ENCODE measurements around the gene SUFU. TPM values are rescaled to one million over a fixed set of nuclear protein-coding genes. Genes with fewer than 3 reads are reported as not detected.
A peak's percentile ranks its signal among the peaks of the same experiment; 100 is the strongest.

SUFU gene
- total and polyA plus RNA-seq, 2 of the 8 experiments (the other 6 are each of a cell fraction or from before 2014, with no cell fraction given): 7.0 to 10.8 TPM

DNA sequence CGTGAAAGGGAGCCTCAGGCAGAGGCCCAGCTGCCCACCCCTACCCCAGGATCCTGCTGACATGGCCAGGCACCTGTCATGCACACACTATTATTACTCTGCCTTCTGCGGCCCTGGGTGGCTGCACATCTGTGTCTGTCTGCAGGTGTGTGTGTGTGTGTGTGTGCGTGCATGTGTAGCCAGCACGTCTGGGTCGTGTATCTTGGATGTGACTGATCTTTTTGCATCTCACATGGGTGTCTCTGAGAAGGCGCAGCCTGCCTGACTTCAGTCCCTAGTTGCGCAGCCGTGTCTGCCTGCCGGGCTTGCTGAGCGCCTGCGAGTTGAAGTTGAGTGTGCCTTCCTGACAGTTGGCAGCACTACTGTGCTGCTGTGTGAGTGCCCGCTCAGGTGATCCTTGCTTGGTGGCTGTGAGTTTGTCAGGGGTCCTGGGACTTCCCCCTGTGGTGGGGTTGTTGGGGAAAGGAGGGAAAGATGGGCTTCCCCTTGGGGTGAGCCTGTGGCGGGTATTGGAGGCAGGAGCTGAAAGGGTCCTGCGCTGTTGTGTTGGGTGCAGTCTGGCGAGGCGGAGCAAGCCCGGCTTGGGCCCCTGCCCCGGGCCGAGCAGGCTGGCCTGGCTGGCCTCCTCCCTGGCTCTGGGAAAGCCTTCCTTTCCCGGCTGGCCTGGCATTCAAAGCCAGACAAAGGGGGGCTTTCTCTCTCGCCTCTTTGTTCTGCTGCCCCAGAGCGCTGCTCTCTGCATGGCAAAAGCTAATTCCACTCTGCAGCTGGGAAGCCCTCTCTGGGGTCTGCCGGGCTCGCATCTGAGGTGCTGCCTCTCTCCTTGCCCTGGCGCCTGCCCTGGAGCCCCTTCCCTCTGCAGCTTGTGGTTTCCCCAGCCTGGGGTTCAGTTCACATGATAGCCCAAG, 145.4 kb downstream of the SUFU start:
- CTCF ChIA-PET (ENCODE audit: partially characterized antibody): interaction anchor here (0.6 to 13.0 kb wide), 10 partner anchors 10 to 83 kb away, joined by 3 to 145 read pairs (median 5); no protein-coding TSS in a partner anchor
- POLR2A ChIA-PET (ENCODE audit: partially characterized antibody): interaction anchor here (0.7 to 5.1 kb wide), 10 partner anchors 12 to 66 kb away, joined by 3 to 39 read pairs (median 4); partner anchors contain the start of genes ARL3 and SFXN2
- peak in 1 of 2 experiments; percentile 62 for DNase-seq (ENCODE audit: low read depth in 1 of 2, low spot score in 2 of 2)
- Histone ChIP-seq H3K23me2 (ENCODE audit: low read depth, low read length) (peaks cover 22% of the 10 kb centered on the region; the same call in 1 of the 2 replicates), H2BK20ac (ENCODE audit: low read length) (peak overlapping the region; percentile 67; the same call in 1 of the 2 replicates), H4K5ac (ENCODE audit: insufficient read length, low read depth, low read length) (peak overlapping the region; percentile 82), H4K91ac (replicated peaks; ENCODE audit: insufficient read length, low read length) (peak overlapping the region; percentile 48), H3K4me2 (ENCODE audit: insufficient read depth in 1 of 2, low read depth in 2 of 2, low read length in 2 of 2) (peak overlapping the region; percentile 51 to 60), H3K36me3 (ENCODE audit: control insufficient read depth in 2 of 4, insufficient read depth in 4 of 4, low read length in 3 of 4) (no peaks in the 10 kb centered on the region; a peak in 2 of 8 replicates), H2BK15ac (ENCODE audit: low read length) (peak overlapping the region; percentile 98), H3K79me2 (ENCODE audit: control insufficient read depth in 1 of 2, insufficient read depth in 2 of 2, low read length in 2 of 2) (peaks cover 0 to 87% of the 10 kb centered on the region in 2 experiments; a peak in 2 of 4 replicates), H3K4me3 (ENCODE audit: extremely low read depth in 1 of 4, insufficient read depth in 2 of 4, low read depth in 3 of 4, low read length in 4 of 4) (peak overlapping the region in 2 of 4 experiments; percentile 14 to 38; a peak in 3 of 8 replicates), H2BK5ac (ENCODE audit: low read depth, low read length) (peak overlapping the region; percentile 73), H3K27ac (ENCODE audit: low read depth, low read length) (peak overlapping the region; percentile 60), H3K23ac (ENCODE audit: insufficient read length) (no peak overlapping the region), H3K4ac (replicated peaks; ENCODE audit: insufficient read length, low read depth, low read length) (peak overlapping the region; percentile 79), H3K18ac (ENCODE audit: extremely low read depth, low read length) (peak overlapping the region; percentile 48), H3K9ac (replicated peaks in 1 of 4; ENCODE audit: extremely low read depth in 1 of 4, low read depth in 3 of 4, low read length in 3 of 4) (peak overlapping the region in 3 of 4 experiments; percentile 22 to 56 (median 43); a peak in 5 of 7 replicates), H2AK5ac (ENCODE audit: low read depth, low read length) (0 out of 2 replicates have a peak overlapping the region, but pooled peaks have one; percentile 25), H3K79me1 (ENCODE audit: low read depth, low read length) (peaks cover 35% of the 10 kb centered on the region), H3K27me3 (replicated peaks in 1 of 4; ENCODE audit: control insufficient read depth in 3 of 4, extremely low read depth in 1 of 4, insufficient read depth in 3 of 4, low read length in 3 of 4) (no peaks in the 10 kb centered on the region), H2AFZ (ENCODE audit: low read length) (no peak overlapping the region), H3K14ac (ENCODE audit: insufficient read length) (no peak overlapping the region), H2BK12ac (ENCODE audit: low read depth, low read length) (peak overlapping the region; percentile 90; the same call in 1 of the 2 replicates), H4K20me1 (replicated peaks in 1 of 2; ENCODE audit: control insufficient read depth in 1 of 2, insufficient read depth in 2 of 2, low read length in 2 of 2) (peaks cover 20 to 30% of the 10 kb centered on the region in 2 experiments), H3K9me3 (ENCODE audit: insufficient read depth in 2 of 2, low read depth in 1 of 2, low read length in 1 of 2) (no peaks in the 10 kb centered on the region), H3K4me1 (replicated peaks in 1 of 4; ENCODE audit: control insufficient read depth in 3 of 4, insufficient read depth in 4 of 4, low read length in 3 of 4) (peaks cover 6 to 57% (median 46%) of the 10 kb centered on the region in 4 experiments), H3K56ac (replicated peaks; ENCODE audit: insufficient read length, low read depth, low read length) (peak overlapping the region; percentile 54), H2BK120ac (replicated peaks; ENCODE audit: low read depth, low read length) (no peak overlapping the region), H4K8ac (ENCODE audit: extremely low read depth, insufficient read depth, low read length) (peak overlapping the region; percentile 60; the same call in 1 of the 2 replicates)
- TF ChIP-seq TBP (IDR thresholded peaks at IDR 0.05; ENCODE audit: low read depth, low read length) (0 out of 2 replicates have a peak, but pooled peaks have one; percentile 24), RFX5 (IDR thresholded peaks at IDR 0.05; ENCODE audit: borderline replicate concordance, low read depth, low read length) (no peak)
- 65% methylated on average over 25 of the region's 25 CpGs; no CpG with 5 or more reads in 1 of the 2 experiments for WGBS, 2 experiments (ENCODE audit: extremely low coverage in 1 of 2, insufficient coverage in 1 of 2, insufficient read length in 1 of 2, insufficient replicate concordance in 2 of 2, low coverage in 1 of 2, low lambda C conversion rate in 2 of 2, missing lambda C conversion rate in 1 of 2)
- FAIRE-seq: no peak

All from H1 (cell line).